Neural progenitor cell (in vitro differentiated cells): Measurements from ENCODE around the gene ADAMTS3.

Experiments used
- EZH2 ChIP-seq: fragments of 200-600 bp; sonication (generic); IDR thresholded peaks from 2 replicates; pipeline ENCODE4 v1.6.1; 2017; ENCODE audit warnings: antibody characterized with exemption, mild to moderate bottlenecking, moderate library complexity
- EZH2phosphoT487 ChIP-seq: fragments of 200-600 bp; sonication (generic); IDR thresholded peaks from 2 replicates; pipeline ENCODE4 v1.6.1; 2017; ENCODE audit warnings: antibody characterized with exemption

DNA sequence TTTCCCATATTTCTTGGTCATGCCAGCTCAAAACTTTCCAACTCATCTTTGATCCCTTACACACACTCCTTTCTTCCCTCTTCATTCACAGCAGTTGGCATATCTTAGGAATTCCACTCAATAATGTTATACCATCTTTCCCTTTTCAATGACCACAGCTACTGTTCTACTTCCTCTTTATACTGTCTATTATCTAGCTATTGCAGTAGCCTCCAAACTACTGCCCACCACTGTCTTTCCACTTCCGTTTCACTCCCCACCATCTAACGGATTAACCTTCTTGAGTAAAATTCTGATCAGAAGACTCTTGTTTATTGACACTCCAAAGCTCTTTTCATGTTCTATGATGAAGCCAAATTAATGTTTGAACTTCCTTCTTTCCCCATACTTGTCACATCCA lies 55.8 kb downstream of the ADAMTS3 start:
- TF ChIP-seq EZH2 = no peak
- no peak for TF ChIP-seq EZH2phosphoT487
